OCI-LY7 (cell line): Measurements from ENCODE around the gene GSE1. TPM values are rescaled to one million over a fixed set of nuclear protein-coding genes. Genes with fewer than 3 reads are reported as not detected.

Source experiments
- BruUV-seq: library from RNA; stranded (reverse); fragments of 400-500 nt; replicated peaks from 2 replicates; lab custom pipeline; 2021; lab: Mats Ljungman, UMichigan
- CTCF ChIA-PET: fragments of 300-600 bp; sonication (Branson Sonifier 250); formaldehyde crosslinking; loops from one replicate; lab custom pipeline; 2022; ENCODE audit warnings: antibody characterized with exemption; ENCODE audit not compliant: unreplicated experiment; lab: Charles Lee
- POLR2A ChIA-PET: fragments of 300-600 bp; sonication (Branson Sonifier 250); formaldehyde crosslinking; loops from one replicate; lab custom pipeline; 2022; ENCODE audit warnings: antibody characterized with exemption; lab: Charles Lee
- DNase-seq: peaks from one replicate; pipeline ENCODE4 v3.0.0-alpha.2; 2015; ENCODE audit warnings: low spot score
- H2AFZ ChIP-seq: fragments of 200-600 bp; sonication (generic), shearing (Covaris generic); 2 replicates; pipeline ENCODE4 v1.6.1; 2014; ENCODE audit warnings: mild to moderate bottlenecking, antibody characterized with exemption, low read length, moderate library complexity
- H3K27ac ChIP-seq: fragments of 200-600 bp; sonication (generic); 2 replicates; pipeline ENCODE4 v1.5.1; 2014; ENCODE audit warnings: mixed run types, low read depth, mild to moderate bottlenecking, moderate library complexity, low read length, inconsistent platforms; ENCODE audit not compliant: poor library complexity, severe bottlenecking
- H3K36me3 ChIP-seq: fragments of 200-600 bp; sonication (generic); 2 replicates; pipeline ENCODE4 v1.6.1; 2014; ENCODE audit warnings: mild to moderate bottlenecking, antibody characterized with exemption, low read length, moderate library complexity, mixed read lengths; ENCODE audit not compliant: insufficient read depth
- H3K4me1 ChIP-seq: fragments of 200-600 bp; sonication (generic); 2 replicates; pipeline ENCODE4 v1.5.1; 2014; ENCODE audit warnings: mild to moderate bottlenecking, low read length; ENCODE audit not compliant: insufficient read depth, poor library complexity, severe bottlenecking
- H3K4me2 ChIP-seq: fragments of 200-600 bp; sonication (generic); 2 replicates; pipeline ENCODE4 v1.6.1; 2014; ENCODE audit warnings: mild to moderate bottlenecking, low read length
- H3K4me3 ChIP-seq: fragments of 200-600 bp; sonication (generic); 2 replicates; pipeline ENCODE4 v1.5.1; 2014; ENCODE audit warnings: mild to moderate bottlenecking, low read depth, low read length; ENCODE audit not compliant: poor library complexity, severe bottlenecking
- H3K79me2 ChIP-seq: fragments of 200-600 bp; sonication (generic); 2 replicates; pipeline ENCODE4 v1.6.1; 2016; ENCODE audit warnings: low read depth, mild to moderate bottlenecking, low read length, moderate library complexity, mixed read lengths; ENCODE audit not compliant: insufficient read depth
- H3K9me2 ChIP-seq: fragments of 200-600 bp; sonication (generic); 2 replicates; pipeline ENCODE4 v1.6.1; 2016; ENCODE audit warnings: mild to moderate bottlenecking, low read length, mixed read lengths; ENCODE audit not compliant: insufficient read depth
- H3K9me3 ChIP-seq: fragments of 200-600 bp; sonication (generic); 2 replicates; pipeline ENCODE4 v1.6.1; 2014; ENCODE audit warnings: mild to moderate bottlenecking, mixed run types, low read length, mixed read lengths
- H4K20me1 ChIP-seq: fragments of 200-600 bp; sonication (generic); 2 replicates; pipeline ENCODE4 v1.6.1; 2014; ENCODE audit warnings: mild to moderate bottlenecking, antibody characterized with exemption, low read length, moderate library complexity, mixed read lengths; ENCODE audit not compliant: insufficient read depth
- EZH2phosphoT487 ChIP-seq: fragments of 200-600 bp; sonication (generic); IDR thresholded peaks from 2 replicates; pipeline ENCODE4 v1.6.1; 2018; ENCODE audit warnings: low read depth, borderline replicate concordance, mild to moderate bottlenecking, mixed run types, antibody characterized with exemption, low read length, moderate library complexity, mixed read lengths
- intact Hi-C: fragments of 100-400 bp; cut with micrococcal nuclease; formaldehyde crosslinking; loops from one replicate; pipeline ENCODE4 v1.10.0; 2022; ENCODE audit not compliant: unreplicated experiment
- total RNA-seq, 2 experiments: library from RNA; depleted of rRNA in 1 of 2; stranded (reverse); fragments of >200 nt in 1 of 2; shearing (Covaris generic) in 1 of 2; gene quantifications; 2 replicates each; pipeline ENCODE4 v1.2.3, GENCODE V29; 2014 to 2022
- TF ChIP-seq, protein P1 (sequence below): fragments of 200-600 bp; sonication (generic); conservative IDR thresholded peaks from 2 replicates; pipeline ENCODE4 v1.5.1; 2014; ENCODE audit warnings: mild to moderate bottlenecking, antibody characterized with exemption, low read length, moderate library complexity, mixed read lengths

Gene GSE1
- total RNA-seq, 2 experiments from 2014 or later, result 30.9 to 66.6 TPM

DNA sequence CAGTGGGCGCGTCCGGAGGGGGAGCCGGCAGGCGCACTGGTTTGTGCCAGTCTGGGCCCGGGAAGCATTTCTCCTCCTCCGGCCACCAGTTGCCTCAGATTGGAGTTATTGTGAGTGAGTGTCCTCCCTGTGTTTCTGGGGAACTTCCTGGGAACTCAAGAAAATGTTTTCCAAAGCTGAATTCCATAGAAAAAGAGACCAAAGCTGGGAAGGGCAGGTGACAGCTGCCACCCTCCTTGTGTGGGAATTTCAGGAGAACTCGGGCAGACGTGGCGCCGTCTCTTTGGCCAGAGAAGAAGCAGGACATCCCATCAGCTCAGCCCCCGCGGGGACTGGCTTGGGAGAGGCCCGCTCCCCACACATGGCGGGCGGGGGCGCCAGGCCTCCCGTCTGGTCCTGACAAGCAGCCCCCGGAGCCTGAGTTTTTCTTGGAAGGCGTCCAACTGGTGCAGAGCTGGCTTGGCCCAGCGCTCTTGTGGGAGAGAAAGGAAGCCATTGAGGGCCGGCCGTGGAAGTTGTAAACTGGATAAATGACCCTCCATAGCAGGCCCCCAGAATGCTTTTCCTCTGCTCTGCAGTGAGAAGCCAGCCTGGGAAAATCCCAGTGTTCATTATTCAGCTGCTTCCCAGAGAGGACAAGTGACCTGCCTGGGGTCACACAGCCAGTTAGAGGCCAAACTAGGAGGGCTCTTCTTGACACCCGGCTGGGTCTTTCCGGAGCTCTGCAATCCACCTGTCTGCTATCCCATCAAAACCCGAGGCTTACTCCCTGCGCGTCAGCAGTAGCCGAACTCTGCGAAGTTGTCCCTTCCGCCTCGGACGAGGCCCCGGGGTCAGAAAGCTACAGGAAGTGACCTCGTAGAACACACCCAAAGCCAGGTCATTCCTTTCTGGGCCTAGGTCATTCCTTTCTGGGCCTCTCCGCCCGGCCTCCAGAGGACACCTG lies 39.2 kb upstream of the GSE1 start:
- no peak overlapping the region for H3K4me2 ChIP-seq

DNA sequence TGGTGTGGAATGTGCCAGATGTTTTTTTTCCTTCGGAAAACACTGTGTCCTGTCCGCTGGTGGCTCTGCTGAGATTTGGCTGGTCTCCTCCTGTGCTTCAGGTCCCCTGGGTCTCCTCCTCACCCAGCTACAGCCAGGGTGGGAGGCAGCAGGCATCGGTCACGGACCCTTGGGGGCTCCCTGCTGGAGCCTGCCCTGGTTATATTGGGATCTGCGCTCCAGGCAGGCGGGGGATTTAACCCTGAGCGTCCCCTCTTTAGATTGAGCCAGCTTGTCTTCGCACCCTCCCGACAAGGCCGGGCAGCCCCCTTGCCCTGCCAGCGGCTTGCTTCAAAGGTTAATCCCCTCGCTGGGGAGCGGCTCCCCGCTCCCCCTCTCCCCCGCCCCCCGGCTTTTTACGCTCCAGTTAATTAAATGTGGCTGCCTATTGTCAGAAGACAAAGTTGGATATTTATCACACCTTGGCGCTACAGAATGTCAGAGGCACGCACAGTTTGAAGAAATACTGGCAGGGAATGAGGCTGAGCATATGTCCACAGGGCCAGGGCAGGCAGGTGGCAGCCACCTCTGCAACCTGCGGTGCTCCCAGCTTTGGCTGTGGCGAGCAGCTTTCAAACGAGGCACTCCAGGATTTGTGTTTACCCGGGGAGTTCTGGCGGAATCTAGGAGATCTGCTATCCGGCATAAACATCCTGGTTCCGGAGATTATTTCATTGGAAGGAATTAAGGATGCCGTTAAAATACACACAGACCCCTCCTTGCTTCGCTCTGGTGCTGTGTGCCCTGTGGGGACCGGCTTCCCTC lies 38.2 kb upstream of the GSE1 start:
- Histone ChIP-seq H2AFZ (no peak overlapping the region), H3K27ac (no peak overlapping the region), H3K4me1 (peaks cover 24% of the 10 kb centered on the region), H3K9me3 (no peaks in the 10 kb centered on the region), H3K4me2 (no peak overlapping the region), H3K36me3 (no peaks in the 10 kb centered on the region), H3K9me2 (no peaks in the 10 kb centered on the region), H3K79me2 (no peaks in the 10 kb centered on the region), H3K4me3 (no peak overlapping the region), H4K20me1 (peaks cover 5% of the 10 kb centered on the region; the same call in 1 of the 2 replicates)
- TF ChIP-seq EZH2phosphoT487, result no peak
- TF ChIP-seq, protein P1, sequence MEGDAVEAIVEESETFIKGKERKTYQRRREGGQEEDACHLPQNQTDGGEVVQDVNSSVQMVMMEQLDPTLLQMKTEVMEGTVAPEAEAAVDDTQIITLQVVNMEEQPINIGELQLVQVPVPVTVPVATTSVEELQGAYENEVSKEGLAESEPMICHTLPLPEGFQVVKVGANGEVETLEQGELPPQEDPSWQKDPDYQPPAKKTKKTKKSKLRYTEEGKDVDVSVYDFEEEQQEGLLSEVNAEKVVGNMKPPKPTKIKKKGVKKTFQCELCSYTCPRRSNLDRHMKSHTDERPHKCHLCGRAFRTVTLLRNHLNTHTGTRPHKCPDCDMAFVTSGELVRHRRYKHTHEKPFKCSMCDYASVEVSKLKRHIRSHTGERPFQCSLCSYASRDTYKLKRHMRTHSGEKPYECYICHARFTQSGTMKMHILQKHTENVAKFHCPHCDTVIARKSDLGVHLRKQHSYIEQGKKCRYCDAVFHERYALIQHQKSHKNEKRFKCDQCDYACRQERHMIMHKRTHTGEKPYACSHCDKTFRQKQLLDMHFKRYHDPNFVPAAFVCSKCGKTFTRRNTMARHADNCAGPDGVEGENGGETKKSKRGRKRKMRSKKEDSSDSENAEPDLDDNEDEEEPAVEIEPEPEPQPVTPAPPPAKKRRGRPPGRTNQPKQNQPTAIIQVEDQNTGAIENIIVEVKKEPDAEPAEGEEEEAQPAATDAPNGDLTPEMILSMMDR, result no peak
- no peak for DNase-seq
- ChIA-PET POLR2A (interaction anchor here (0.6 kb wide), 2 partner anchors 98 to 542 kb away, joined by 3 to 4 read pairs; no protein-coding TSS in a partner anchor), CTCF (no interaction called here)
- no TSS peak for BruUV-seq
- intact Hi-C loops, result loop anchor here (5.0 kb wide), 1 partner anchor 37 kb away; the partner anchor contains the start of gene GSE1

More for the DNA sequence above, 39.2 kb upstream of the GSE1 start:
- Histone ChIP-seq H3K79me2 (no peaks in the 10 kb centered on the region), H3K9me3 (no peaks in the 10 kb centered on the region), H3K27ac (no peak overlapping the region), H3K36me3 (no peaks in the 10 kb centered on the region), H3K4me3 (no peak overlapping the region), H3K4me1 (peaks cover 33% of the 10 kb centered on the region), H2AFZ (no peak overlapping the region), H3K9me2 (no peaks in the 10 kb centered on the region), H4K20me1 (peaks cover 5% of the 10 kb centered on the region; the same call in 1 of the 2 replicates)
- CTCF ChIA-PET, result interaction anchor here (1.1 kb wide), 1 partner anchor 46 kb away, joined by 3 read pairs; no protein-coding TSS in a partner anchor
- no TSS peak for BruUV-seq
- TF ChIP-seq, protein P1, result no peak
- TF ChIP-seq EZH2phosphoT487, result no peak
- no peak for DNase-seq
- POLR2A ChIA-PET, result no interaction called here
- intact Hi-C loops, result loop anchor here (5.0 kb wide), 1 partner anchor 38 kb away; the partner anchor contains the start of gene GSE1
